SHP77 treated with DMSO at 0.1 percent for 48 hours (cell line): ENCODE data around the gene USP27X.

Experiments
- DNase-seq: peaks from one replicate; lab custom pipeline; 2025; lab: John Stamatoyannopoulos, UW

USP27X gene

DNA sequence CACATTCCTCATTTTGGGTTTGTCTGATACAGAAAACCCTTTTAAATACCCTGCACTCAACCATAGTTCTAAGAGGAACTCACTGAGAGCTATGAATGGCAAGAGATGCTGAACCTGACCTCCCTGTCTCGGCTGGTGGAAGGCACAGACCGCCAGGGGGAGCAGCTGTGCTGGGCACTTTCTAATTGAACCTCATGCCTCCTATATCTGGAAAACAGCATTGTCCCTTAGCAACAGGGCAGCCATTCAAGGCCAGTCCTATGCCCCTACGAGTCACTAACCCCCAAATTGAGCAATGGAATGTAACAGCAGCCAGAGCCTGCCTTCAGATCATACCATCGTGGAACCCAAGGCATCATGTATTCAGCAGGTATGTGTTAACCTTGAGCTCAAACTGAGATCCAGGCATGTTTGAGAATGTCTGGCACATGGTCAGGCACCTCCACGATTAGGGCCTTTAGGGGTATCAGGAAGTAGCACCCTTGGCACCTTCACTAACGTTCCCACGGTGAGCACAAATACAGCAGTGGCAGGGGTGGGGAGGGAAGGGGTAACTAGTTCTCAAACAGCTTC lies 5.1 kb downstream of the USP27X start:
- no peak for DNase-seq

DNA sequence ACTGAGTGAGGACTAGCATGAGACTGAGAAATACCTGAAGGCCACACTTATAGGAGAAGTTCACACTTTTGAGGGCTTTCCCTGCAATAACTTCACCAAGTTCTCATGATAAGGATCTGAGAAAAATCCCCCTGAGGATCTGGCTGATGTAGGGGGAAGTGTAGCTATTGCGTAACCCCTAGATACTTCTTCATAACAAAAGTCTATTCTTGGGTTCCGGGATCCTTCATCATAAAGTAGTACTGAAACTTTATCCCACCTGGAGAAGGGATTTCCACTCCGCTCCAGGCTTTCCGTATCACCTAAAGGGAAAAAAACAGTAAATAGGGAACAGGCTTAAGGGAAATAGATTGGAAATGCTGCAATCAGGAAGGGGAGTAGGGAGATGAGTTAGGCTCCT lies 13.3 kb downstream of the USP27X start:
- DNase-seq, result no peak

DNA sequence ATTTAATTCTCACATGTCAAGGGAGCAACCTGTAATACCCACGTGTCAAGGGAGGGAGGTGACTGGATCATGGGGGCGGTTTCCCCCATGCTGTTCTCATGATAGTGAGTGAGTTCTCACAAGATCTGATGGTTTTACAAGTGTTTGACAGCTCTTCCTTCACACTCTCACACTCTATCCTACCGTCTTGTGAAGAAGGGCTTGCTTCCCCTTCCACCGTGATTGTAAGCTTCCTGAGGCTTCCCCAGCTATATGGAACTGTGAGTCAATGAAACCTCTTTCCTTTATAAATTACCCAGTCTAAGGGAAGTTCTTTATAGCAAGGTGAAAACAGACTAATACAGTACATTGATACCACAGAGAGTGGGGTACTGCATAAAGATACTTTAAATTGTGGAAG lies 17.7 kb downstream of the USP27X start:
- DNase-seq, result no peak

DNA sequence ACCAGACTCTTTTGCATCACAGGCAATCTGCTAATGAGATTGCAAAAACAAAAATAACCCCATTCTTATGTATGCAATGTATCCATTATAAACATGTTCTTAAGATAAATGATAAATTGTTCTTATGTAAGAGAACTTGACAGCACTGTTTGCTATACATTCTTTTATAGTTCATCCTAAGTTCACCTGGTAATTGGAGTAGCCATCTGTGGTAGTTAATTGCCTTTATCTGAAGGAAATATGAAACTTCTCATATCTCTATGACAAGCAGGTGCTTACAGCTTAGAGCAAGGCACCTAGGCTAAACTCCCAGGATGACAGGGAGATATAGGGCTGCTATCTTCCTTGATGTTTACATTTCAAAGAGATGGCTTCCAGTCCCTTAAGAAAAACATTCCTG lies 21.8 kb downstream of the USP27X start:
- DNase-seq, result no peak

DNA sequence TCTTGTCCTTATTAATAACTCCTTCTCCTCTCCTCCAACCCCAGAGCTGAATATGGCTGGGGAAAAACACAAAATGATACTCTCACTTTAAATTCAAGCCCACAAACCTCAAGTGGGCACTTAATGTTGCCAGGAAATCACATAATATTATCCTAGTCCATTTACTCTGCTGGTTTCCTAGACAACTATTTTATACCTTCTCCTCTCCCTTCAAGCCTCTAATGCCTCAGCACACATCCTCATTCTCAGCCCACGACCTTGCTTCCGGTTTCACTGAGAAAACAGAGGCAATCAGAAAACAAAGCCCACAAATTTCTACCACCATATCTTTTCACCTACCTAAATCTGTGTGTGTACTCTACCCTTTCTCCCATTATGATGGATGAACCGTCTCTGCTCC lies 31.1 kb downstream of the USP27X start:
- DNase-seq, result no peak

DNA sequence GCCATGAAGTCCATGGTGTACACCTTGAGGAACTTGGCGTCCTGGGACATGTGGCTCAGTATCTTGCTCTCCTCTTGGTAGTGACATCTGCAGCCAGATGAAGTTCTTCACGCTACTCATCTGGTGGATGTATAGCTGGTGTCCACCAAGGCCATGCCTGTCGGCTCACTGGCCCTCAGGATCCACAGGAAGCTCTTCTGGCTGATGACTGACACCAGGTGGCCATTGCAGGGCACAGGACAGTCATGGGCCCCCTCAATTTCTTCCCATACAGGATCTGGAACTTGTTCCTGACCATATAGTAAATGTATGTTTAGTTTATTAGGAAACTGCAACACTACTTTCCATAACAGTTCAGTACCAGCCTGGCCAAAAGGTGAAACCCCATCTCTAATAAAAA lies 32.8 kb downstream of the USP27X start:
- DNase-seq, result no peak

DNA sequence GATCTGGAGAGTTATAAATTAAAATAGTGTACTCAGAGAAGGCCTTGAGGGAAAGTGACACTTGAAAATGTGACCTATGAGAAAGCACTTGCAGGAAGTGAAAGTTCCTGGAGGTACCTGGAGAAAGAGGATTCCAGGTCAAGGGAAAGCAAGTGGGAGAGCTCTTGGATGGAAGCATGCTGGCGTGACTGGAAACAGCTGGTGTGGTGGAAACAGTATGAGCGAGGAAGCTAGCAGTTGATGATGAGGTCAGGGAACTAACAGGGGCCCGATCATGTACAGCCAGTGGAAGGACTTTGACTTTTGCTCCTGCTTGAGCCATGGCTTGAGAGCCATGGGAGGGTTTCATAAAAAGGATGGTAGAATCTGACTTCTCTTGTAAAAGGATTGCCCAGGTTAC lies 33.6 kb downstream of the USP27X start:
- no peak for DNase-seq

DNA sequence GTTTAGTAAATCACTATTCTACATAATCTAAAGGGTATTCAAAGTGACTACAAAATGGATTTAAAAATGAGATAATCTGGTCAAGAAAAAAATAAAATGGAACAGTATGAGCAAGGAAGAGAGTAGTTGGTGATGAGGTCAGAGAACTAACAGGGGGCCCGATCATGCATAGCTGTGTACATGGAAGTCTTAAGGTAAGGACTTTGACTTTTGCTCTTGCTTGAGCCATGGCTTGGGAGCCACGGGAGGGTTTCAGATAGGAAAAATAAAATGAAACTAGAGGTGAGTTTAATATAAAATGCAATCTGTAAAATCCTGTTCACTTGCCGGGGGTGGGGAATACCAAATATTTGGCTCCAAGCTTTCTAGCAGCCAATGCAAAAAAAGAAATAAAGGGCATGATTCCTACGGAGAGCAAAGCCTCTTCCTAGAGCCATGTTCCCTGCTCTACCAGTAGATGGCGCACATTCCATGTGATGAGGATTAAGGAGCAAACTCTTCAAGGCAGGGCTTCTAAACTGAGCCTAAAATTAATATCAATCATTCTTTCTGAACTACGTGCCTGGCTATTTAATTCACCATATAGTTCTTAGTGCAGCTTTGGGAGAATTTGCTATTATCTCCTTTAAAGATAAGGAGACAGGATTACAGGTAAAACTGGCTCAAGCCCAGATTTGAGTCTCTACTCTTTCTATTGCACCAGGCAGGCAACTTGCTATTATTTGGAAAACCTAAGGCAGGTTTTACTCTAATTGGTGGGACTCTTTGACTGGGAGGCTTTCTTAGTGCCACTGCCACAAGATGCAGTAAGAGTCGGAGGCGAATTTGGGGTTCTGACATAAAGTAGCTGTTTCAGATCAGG lies 36.3 kb downstream of the USP27X start:
- no peak for DNase-seq

DNA sequence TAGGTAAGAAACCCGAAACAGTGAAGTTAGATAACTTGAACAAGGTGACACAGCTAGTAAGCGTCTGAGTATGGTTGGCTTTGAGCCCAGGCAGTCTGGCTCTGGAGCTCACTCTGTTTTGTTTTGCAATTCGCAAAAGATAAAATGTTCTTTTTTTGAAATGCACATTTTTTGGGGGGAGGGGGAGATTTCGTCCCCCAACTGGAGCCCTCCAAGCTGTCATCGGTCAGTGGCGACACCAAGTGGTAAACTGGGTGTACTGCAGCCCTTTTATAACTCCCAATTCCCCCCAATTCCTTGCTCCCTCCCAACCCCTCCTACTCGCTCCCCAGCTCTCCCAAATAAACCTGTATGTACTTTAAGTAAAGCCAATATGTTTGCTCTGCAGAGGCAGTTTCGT lies 40.3 kb downstream of the USP27X start:
- no peak for DNase-seq

DNA sequence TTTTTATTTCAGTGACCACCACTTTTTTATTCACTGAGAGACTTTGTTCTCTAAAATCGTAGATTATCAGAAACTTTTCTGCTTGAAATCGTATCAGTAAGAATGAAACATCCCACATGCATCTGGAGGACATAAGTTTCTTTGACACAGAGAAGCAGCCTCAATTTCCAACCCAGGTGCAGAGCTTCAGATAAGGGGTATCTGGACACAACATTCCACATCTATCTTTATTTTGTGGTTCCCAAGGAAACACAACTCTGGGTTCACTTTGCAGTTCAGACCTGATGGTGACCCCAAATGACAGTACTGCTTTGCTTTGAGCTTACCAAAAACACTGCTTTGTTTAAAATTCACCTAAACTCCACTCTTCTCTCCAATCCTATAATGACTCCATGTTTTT lies 41.8 kb downstream of the USP27X start:
- no peak for DNase-seq

DNA sequence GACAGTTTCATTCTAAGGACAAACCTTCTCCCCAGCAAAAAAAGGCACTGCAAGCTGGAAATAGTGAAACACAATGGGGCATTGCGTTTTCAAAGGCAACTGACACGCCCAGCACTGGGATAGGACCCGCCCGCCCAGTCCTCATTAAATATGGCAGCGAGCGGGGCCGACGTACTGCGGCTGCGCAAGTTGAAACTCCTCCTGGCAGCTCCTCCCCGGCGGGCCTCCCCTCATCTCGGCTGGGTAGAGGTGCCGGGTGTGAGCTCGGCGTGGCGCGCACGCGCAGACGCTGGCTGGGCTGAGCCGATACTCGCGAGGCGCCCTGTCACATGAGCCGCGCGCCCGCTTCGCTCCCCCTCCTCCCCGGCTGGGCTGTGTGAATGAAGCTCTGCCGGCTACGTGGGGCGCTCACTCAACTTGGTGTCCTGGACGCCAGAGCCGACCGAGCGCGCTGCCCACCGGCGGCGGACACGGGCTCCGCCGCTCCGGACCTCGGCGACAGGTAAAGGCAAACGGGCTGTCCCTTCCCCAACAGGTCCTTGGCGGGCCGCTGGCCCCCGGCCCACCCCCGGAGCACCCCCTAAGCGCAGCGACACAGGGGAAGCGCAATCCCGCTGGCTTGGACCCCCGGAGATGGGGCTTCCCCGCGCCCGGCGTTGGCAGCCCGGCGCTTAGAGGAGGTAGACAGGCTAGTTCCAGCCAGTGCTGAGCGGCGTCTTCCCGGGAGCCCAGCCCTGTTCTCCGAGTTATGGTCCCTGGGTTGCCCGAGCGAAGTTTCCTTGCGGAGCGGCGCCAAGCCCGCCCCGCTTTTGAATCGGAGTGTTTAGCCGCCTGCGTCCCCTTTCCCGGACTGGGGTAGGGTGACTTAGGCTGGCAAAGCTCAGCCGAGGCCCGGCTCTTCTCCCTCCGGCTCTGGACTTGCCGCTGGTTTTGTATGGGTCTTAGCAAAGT lies 43.3 kb downstream of the USP27X start, which contains the start of gene CLCN5:
CLCN5 (plus strand) TSS at position 306 of the 951 bp plus-strand sequence. CDS start 2,703 bp downstream, outside the sequence.
- peak; percentile 24 for DNase-seq

DNA sequence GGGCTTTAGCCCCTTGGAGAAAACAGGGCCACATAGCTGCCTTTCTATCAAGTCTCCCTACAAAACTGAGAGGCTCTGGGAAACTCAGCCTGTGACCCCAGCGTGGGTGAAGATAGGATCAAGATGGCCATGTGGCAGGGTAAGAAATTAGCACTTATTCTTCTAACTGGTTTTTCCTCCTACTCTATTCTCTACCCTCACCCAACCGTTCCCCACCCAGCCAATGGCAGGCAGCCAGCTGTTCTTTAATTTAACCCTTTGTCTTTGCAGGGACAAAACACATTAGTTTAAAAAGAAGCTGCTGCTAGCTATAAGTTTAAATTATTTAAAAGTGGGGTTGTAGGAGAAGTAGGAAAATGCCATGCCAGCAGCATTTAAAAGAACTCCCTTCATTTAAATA lies 45.9 kb downstream of the USP27X start:
- no peak for DNase-seq

DNA sequence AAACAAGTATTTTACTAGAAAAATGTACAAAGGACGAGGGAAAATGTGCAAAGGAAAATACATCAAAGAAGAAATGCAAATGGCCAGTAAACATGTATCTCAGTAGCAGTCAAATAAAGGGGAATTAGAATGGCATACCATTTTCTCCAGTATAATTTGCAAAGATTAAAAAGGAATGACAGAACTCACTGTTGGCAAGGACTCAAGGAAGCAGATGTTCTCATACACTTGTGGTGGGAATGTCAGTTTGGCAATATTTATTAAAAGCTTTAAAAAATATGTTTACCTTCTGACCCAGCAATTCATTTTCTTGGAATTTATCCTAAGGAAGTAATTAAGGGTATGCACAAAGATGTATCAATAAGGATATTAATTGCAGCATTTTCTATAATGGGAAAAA lies 50.8 kb downstream of the USP27X start:
- DNase-seq, result no peak
